DOHH2 (cell line): ENCODE measurements around the gene HHAT.
"Not testable (repeated sequence)": the region's sequence is repeated elsewhere in the genome, so short reads cannot be mapped to it uniquely, and the experiment has no call there.

Experiments
- H3F3A ChIP-seq: fragments of 200-600 bp; sonication (generic), shearing (Covaris generic); 2 replicates; pipeline ENCODE4 v1.6.0; 2016; ENCODE audit warnings: antibody characterized with exemption, mild to moderate bottlenecking; ENCODE audit not compliant: control insufficient read depth, insufficient read depth
- H3K27ac ChIP-seq: fragments of 200-600 bp; sonication (generic); 2 replicates; pipeline ENCODE4 v1.5.1; 2014; ENCODE audit warnings: low read depth, mild to moderate bottlenecking, low read length, moderate library complexity
- H3K27me3 ChIP-seq: fragments of 200-600 bp; sonication (generic); 2 replicates; pipeline ENCODE4 v1.6.1; 2014; ENCODE audit warnings: mild to moderate bottlenecking, low read length, mixed read lengths; ENCODE audit not compliant: control insufficient read depth
- H3K36me3 ChIP-seq: fragments of 200-600 bp; sonication (generic); 2 replicates; pipeline ENCODE4 v1.6.1; 2014; ENCODE audit warnings: mild to moderate bottlenecking, low read length, moderate library complexity, mixed read lengths; ENCODE audit not compliant: control insufficient read depth
- H3K4me1 ChIP-seq: fragments of 200-600 bp; sonication (generic); 2 replicates; pipeline ENCODE4 v1.6.1; 2014; ENCODE audit warnings: mild to moderate bottlenecking, low read length, mixed read lengths; ENCODE audit not compliant: control insufficient read depth
- H3K4me2 ChIP-seq: fragments of 200-600 bp; sonication (generic); 2 replicates; pipeline ENCODE4 v1.6.0; 2014; ENCODE audit warnings: mild to moderate bottlenecking, low read length, moderate library complexity
- H3K4me3 ChIP-seq: fragments of 200-600 bp; sonication (generic); 2 replicates; pipeline ENCODE4 v1.5.1; 2014; ENCODE audit warnings: mild to moderate bottlenecking, low read length, mixed read lengths
- H3K79me2 ChIP-seq: fragments of 200-600 bp; sonication (generic); 2 replicates; pipeline ENCODE4 v1.6.1; 2014; ENCODE audit warnings: mild to moderate bottlenecking, low read length, mixed read lengths; ENCODE audit not compliant: control insufficient read depth
- H3K9me2 ChIP-seq: fragments of 200-600 bp; sonication (generic); replicated peaks from 2 replicates; pipeline ENCODE4 v1.6.1; 2014; ENCODE audit warnings: mild to moderate bottlenecking, low read length, mixed read lengths; ENCODE audit not compliant: control insufficient read depth
- H3K9me3 ChIP-seq: fragments of 200-600 bp; sonication (generic); 2 replicates; pipeline ENCODE4 v1.6.1; 2014; ENCODE audit warnings: antibody characterized with exemption, low read length, mixed read lengths; ENCODE audit not compliant: control insufficient read depth, insufficient read depth
- H4K20me1 ChIP-seq: fragments of 200-600 bp; sonication (generic); 2 replicates; pipeline ENCODE4 v1.6.0; 2014; ENCODE audit warnings: low read depth, mild to moderate bottlenecking, antibody characterized with exemption, low read length, moderate library complexity; ENCODE audit not compliant: control insufficient read depth, insufficient read depth
- EZH2phosphoT487 ChIP-seq: fragments of 200-600 bp; sonication (generic); IDR thresholded peaks from 2 replicates; pipeline ENCODE4 v1.6.1; 2017; ENCODE audit warnings: borderline replicate concordance, mild to moderate bottlenecking, antibody characterized with exemption, low read length, moderate library complexity, mixed read lengths
- TF ChIP-seq, protein P1 (sequence below): fragments of 200-600 bp; sonication (generic); IDR thresholded peaks from one replicate; pipeline ENCODE4 v1.5.1; 2014; ENCODE audit warnings: antibody characterized with exemption, mild to moderate bottlenecking, low read depth, low read length; ENCODE audit not compliant: poor library complexity, severe bottlenecking

The HHAT gene

GRCh38 chr1:210657806-210658205 lies 329.1 kb downstream of the HHAT start:
- no peaks in the 10 kb centered on the region for H3K79me2 ChIP-seq
- H3K9me3 ChIP-seq: peaks cover 8% of the 10 kb centered on the region
- no peak overlapping the region for H3K4me2 ChIP-seq
- H3K4me3 ChIP-seq: no peak overlapping the region
- no peaks in the 10 kb centered on the region for H3K36me3 ChIP-seq
- H3K9me2 ChIP-seq: no peaks in the 10 kb centered on the region
- no peaks in the 10 kb centered on the region for H3F3A ChIP-seq
- H3K27ac ChIP-seq: no peak overlapping the region
- TF ChIP-seq, protein P1, sequence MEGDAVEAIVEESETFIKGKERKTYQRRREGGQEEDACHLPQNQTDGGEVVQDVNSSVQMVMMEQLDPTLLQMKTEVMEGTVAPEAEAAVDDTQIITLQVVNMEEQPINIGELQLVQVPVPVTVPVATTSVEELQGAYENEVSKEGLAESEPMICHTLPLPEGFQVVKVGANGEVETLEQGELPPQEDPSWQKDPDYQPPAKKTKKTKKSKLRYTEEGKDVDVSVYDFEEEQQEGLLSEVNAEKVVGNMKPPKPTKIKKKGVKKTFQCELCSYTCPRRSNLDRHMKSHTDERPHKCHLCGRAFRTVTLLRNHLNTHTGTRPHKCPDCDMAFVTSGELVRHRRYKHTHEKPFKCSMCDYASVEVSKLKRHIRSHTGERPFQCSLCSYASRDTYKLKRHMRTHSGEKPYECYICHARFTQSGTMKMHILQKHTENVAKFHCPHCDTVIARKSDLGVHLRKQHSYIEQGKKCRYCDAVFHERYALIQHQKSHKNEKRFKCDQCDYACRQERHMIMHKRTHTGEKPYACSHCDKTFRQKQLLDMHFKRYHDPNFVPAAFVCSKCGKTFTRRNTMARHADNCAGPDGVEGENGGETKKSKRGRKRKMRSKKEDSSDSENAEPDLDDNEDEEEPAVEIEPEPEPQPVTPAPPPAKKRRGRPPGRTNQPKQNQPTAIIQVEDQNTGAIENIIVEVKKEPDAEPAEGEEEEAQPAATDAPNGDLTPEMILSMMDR: no peak
- no peak for TF ChIP-seq EZH2phosphoT487
- H3K4me1 ChIP-seq: no peaks in the 10 kb centered on the region
- H4K20me1 ChIP-seq: no peaks in the 10 kb centered on the region
- H3K27me3 ChIP-seq: no peaks in the 10 kb centered on the region

- H3F3A ChIP-seq, H3K27ac ChIP-seq, H3K27me3 ChIP-seq, H3K79me2 ChIP-seq, H3K4me3 ChIP-seq, H3K9me2 ChIP-seq, H4K20me1 ChIP-seq, H3K4me2 ChIP-seq, H3K4me1 ChIP-seq, H3K9me3 ChIP-seq, H3K36me3 ChIP-seq: not testable (repeated sequence)
Measured at GRCh38 chr1:210661520-210661919, 332.8 kb downstream of the HHAT start.

GRCh38 chr1:210662291-210663050 lies 333.8 kb downstream of the HHAT start:
- Histone ChIP-seq H3K79me2 (no peaks in the 10 kb centered on the region), H3K9me2 (no peaks in the 10 kb centered on the region), H3K4me2 (no peak overlapping the region), H3K27me3 (no peaks in the 10 kb centered on the region), H3K4me1 (no peaks in the 10 kb centered on the region), H3K9me3 (no peaks in the 10 kb centered on the region), H4K20me1 (no peaks in the 10 kb centered on the region), H3F3A (no peaks in the 10 kb centered on the region), H3K4me3 (no peak overlapping the region), H3K27ac (no peak overlapping the region), H3K36me3 (no peaks in the 10 kb centered on the region)
- TF ChIP-seq, protein P1: no peak
- TF ChIP-seq EZH2phosphoT487: no peak

DNA sequence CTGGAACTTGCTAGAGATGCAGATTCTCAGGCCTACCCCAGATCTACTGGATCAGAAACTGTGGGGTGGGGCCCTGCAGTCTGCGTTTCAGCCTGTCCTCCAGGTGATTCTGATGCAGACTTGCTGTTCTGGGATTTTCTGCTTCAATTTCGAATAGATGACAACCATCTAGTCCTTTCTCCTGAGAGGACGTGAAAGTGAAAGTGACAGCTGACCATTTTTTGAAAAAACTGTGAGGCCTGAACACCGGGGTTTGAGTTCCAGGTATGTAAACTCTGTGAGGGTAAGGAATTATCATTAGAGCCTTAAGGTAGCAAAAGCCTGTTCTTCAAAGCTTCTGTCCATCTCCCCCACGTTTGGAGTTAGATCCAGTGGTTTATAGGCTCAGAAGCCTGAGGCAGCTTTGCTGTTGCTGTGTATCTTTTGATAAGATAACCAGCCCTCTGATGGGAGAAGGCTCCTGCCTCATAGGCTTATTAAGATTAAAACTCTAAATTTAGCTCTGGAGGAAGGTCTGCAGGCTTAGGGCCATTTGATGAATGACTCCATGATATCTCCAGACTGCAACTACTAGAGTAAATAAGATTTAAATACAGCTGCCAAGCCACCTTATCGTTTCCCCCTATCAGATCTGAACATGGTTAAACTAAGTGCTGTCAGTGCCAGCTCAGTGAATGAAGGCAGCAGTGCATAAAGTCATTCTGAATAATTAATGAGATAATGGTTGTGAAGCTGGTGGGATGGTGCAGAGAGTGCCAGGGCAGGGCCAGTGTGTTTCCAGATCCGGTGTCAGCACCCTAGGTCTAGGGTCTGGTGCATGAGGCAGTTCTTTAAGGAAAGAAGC lies 335.2 kb downstream of the HHAT start:
- Histone ChIP-seq H3K4me2 (no peak overlapping the region), H3K9me2 (no peaks in the 10 kb centered on the region), H4K20me1 (no peaks in the 10 kb centered on the region), H3K4me3 (no peak overlapping the region), H3K79me2 (no peaks in the 10 kb centered on the region), H3K36me3 (no peaks in the 10 kb centered on the region), H3K27me3 (no peaks in the 10 kb centered on the region), H3K9me3 (no peaks in the 10 kb centered on the region), H3F3A (no peaks in the 10 kb centered on the region), H3K27ac (no peak overlapping the region), H3K4me1 (no peaks in the 10 kb centered on the region)
- TF ChIP-seq, protein P1: no peak
- TF ChIP-seq EZH2phosphoT487: no peak
